AG08395 (cell line): ENCODE results near the gene ADSS2.
"Not testable (repeated sequence)": the region's sequence is repeated elsewhere in the genome, so short reads cannot be mapped to it uniquely, and the experiment has no call there.

Source experiments
- DNase-seq: peaks from one replicate; pipeline ENCODE4 v3.0.0; 2012; ENCODE audit warnings: mixed read lengths, low spot score

ADSS2 gene

DNA sequence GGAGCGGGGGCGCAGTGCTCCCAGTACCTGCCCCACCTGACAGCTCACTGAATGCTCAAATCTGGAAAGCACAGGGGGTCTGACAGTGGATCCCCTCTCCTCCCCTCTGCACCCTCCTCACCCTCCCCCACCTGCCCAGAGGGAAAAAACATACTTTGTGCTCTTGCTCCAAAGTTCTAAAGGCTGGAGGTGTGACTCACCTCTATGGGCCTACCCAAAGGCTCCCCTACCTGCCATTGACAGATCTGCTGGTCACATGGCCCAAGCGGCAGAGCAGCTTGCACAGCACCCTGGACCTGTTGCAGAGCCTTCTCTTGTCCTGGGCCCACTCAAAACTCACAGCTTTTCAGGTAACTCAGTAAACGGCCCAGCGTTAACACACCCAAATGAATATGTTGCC is 55.7 kb downstream of the ADSS2 start:
- DNase-seq, result no peak

DNA sequence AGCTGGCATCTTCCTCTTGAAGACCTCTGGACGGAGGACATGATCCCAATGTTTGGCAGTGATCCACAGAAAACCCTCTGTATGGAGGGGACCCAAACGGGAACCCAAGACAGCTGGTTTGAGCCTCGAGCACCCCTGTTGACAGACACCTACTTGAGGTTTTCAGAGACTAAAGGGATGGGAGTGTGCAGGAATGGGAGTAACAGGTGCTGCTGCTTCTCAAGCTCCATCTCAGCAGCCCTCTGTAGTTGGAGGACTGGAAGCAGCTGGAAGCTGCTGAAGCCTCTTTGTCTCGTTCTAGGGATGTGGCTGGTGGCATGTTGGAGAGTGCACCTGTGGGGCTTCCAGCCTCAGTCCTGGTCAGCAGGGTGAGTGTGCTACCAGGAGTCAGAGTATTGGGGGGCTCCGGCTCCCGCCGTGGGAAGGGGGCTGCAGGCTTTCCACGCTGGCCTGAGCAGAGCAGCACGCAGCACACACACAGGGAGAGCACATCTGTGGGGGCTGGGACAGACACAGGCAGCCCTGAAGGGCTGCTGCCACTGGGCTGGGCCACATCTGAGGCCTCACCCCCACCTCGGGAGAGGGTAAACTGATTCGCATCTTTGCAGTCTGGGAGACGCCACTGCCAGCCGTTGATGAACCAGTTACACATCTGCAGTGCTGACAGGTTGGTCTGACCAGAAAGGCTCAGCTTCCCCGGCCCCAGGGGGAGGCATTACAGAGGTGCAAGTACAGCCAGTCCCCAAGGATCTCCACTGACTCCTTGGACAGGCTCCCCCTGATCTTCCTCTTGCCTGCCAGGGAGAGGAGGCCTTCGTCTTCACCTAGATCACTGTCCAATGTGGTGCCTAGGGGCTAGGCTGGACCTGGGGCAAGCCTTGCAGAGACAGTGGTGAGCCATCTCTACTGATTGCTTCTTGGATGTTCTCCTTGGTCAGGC is 56.6 kb downstream of the ADSS2 start:
- no peak for DNase-seq

DNA sequence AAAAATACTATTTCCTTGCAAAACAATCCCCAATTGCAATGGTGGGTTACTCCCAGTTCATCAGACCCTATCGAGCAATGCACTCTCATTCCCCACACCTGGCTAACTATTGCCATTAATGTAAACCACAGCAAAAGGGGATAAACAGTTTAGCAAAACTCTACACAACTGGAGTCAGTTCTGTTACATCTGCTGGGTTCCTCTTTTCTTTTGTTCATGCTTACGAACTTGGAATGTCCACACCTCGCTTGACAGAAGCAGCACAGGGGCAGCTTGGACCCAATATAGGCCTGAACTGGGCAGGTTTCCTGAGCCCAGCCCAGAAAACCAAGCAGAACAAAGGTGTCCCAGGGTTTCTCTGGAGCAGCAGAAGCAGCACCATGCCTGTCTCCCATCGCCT is 57.4 kb downstream of the ADSS2 start:
- DNase-seq, result no peak

DNA sequence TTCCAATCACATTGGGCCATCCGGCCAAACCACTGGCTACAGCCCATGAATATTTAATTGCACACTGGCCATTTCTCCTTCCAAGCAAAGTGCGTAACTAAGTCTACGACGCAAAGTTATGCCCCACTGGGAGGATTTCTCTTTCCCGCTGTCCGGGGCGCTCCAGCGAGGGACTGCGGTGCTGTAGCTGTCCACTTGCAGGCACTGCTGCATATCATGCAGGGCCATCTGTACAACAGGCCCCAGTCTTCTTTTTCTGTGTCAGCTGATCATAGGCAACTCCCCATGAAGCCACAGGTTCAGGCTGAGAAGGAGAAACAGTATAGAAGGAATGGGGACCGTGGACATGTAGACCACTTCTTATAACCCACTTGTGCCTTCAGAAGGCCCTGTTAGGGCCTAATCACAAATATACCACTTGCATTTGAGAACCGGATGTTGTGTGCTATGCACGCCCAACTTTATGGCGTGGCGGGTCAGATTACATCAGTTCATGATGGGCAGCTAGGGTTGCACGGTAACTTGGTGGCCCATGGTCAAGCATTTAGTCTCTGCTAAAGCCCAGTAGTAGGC is 58.0 kb downstream of the ADSS2 start:
- no peak for DNase-seq

DNA sequence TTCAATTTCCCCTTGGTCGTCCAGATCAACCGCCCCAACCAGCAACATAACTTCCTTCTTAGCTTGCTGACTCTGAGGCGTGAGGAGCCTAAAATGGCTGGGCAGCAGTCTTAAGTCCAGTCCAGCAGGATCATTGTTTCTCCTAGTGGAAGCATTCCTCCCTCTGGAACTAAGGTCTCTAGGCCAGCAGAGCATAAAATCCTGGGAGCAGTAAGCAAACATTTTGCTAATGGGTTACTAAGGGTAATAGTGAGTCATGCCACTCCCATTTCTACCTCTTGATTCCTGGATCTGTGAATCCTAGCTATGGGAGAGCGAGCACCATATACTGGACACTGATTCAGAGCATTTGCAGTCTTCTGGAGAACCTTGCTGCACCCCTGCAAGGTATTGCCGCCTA is 59.9 kb downstream of the ADSS2 start:
- DNase-seq, result no peak

DNA sequence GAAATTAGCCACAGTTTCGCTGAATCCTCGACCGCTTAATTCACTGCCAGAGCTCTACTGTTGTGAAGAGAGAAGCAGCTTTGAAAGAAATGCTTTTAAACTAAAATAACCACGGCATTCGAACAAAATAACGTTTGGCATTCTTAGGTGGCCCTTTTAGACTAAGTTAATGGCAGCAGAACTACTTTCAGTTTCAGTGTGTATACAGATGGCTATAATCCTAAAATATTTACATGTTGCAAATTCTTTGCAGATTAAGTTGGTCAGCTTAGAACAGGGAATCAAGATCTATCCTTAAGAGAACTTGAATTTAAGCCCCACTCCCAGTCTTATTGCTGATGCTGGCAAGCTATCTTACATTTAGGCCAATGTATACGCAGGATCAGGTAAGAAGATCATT is 62.7 kb downstream of the ADSS2 start:
- DNase-seq, result no peak

DNA sequence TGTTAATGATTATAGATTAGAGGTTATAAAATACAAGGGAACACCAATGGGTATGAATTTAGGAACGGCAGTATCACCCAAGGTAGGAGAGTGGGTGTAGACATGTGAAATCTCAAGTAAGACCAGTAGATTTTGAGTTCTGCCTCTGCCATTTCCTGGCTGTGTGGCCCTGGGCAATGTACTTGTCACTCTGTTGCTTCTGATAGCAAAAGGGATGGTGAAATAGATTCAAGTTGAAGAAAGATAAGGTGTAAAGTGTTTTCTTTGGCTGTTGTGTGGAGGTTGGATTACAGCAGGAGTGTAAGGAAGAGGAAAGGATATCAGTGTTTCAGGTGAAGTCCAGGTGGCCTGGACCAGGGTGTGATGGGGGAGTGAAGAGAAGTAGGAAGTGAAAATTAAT is 64.3 kb downstream of the ADSS2 start:
- no peak for DNase-seq

DNA sequence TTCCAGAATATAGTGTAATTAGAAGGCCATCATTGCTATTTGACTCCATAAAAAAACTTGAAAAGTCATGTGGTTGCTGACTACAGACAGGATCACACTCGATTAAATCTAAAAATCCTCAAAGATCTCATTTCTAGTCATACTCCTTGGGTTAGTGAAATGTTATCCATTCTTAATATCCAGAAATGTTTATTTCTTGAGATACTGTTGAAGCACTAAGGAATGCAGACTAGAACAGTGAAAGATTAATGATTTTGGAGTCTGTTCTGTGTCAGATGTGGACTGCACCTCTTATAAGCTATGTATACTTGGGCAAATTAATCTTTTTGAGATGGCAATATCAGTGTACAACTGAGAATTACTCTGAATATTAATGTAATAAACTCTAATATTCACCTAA is 65.1 kb downstream of the ADSS2 start:
- DNase-seq, result no peak

DNA sequence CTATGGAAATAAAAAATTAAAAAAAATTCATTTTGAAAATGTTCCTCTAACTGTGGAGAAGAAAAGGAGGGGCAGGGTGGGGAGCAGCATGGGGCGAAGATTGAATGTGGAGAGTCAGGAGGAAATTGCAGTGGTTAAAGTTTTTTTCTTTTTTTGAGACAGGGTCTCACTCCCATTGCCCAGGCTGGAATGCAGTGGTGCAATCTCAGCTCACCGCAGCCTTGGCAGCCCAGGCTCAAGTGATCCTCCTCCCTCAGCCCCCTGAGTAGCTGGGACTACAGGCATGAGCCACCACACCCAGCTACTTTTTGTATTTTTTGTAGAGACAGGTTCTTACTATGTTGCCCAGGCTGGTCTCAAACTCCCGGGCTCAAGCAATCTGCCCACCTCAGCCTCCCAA is 67.6 kb downstream of the ADSS2 start:
- DNase-seq, result no peak

DNA sequence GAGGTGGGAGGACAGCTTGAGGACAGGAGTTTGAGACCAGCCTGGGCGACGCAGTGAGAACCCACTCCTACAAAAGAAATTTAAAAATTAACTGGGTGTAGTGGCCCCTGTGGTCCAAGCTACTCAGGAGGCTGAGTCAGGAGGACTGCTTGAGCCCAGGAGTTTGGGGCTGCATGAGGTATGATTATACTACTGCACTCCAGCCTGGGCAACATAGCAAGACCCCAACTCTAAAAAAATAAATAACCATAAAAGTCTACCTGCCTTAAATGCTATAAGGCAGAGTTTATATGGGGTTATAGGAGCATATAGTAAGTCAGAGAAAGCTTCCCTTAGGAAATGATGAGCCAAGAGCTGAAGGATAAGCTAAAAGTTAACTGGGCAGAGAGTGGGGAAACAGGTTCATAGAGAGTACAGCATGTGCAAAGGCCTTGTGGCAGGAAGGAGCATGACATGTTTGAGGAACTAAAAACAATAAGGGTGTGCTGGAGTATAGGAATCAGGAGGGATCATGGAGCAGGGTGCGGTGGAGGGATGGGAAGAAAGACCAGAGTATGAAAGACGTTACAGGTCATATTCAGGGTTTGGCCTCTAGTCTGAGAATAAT is 68.3 kb downstream of the ADSS2 start:
- DNase-seq, result no peak

DNA sequence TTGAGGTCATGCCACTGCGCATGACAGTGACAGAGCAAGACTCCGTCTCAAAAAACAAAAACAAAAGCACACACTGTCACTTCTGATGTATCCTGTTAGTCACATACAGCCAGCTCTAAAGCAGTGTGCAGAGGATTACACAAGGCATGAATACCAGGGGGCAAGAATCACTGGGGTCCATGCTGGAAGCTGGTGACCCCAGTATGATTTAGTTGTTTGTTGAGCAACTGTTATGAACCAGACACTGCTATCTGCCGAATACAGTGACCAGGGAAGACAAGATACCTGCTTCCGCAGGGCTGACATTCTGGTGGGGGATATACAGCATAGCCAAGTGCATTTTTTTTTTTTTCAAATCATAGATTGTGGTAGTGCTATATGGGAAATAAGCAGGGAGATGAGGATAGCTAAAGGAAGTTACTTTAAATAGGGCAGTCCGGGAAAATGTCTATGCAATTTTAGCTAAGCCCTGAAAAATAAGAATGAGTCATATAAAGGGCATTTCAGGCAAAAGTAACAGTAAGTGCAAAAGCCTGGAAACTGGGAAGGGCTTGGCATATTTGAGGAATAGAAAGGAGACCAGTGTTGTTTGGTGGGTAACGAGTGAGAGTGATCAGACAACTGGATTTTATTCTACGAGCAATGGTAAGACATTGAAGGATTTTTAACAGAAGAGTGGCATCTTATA is 69.7 kb downstream of the ADSS2 start:
- peak; percentile 56 for DNase-seq

DNA sequence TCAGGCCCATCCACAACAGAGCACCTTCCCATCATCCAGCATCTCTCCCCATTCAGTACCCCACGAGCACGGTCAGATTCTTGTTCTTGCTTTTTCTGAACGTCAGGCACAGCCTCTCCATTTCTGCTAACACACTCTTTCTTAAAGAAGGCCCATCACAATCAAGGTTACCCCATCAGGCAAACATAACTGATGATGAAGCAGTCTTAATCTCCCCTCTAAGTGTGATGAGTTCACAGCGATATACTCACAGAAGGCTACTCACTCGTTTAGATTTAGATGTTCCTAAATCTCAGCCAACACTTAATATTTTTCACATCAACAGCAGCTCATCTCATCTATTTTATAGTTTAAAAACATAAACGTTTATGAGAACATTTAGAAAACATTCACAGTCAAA is 75.6 kb downstream of the ADSS2 start:
- no peak for DNase-seq

DNA sequence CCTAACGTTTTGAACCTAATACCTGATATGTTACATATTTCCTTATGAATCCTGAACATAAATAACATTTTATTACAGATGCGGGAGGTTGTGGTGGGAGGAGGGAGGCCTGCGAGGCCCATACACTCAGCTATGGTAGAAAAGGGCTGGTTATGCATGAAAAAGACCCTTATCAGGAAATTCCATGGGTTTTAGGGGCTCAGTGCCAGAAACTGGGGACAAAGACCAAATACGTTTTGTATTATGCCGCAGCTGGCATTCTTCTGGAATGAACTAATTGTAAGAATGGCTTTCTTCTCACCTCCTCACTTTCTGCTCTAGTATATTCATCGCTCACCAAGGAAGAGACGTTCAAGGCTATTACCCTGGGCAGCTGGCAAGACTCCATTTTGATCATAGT is 76.7 kb downstream of the ADSS2 start:
- DNase-seq, result no peak

DNA sequence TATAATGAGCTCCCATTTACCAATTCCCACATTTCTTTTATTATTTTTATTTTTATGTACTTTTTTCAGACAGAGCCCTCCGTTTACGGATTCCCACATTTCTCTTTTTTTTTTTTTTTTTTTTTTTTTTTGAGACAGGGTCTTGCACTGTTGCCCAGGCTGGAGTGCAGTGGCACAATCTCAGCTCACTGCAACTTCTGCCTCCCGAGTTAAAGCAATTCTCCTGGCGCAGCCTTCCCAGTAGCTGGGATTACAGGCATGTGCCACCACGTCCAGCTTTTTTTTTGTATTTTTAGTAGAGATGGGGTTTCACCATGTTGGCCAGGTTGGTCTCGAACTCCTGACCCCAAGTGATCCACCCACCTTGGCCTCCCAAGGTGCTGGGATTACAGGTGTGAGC is 77.2 kb downstream of the ADSS2 start:
- not testable (repeated sequence) for DNase-seq

DNA sequence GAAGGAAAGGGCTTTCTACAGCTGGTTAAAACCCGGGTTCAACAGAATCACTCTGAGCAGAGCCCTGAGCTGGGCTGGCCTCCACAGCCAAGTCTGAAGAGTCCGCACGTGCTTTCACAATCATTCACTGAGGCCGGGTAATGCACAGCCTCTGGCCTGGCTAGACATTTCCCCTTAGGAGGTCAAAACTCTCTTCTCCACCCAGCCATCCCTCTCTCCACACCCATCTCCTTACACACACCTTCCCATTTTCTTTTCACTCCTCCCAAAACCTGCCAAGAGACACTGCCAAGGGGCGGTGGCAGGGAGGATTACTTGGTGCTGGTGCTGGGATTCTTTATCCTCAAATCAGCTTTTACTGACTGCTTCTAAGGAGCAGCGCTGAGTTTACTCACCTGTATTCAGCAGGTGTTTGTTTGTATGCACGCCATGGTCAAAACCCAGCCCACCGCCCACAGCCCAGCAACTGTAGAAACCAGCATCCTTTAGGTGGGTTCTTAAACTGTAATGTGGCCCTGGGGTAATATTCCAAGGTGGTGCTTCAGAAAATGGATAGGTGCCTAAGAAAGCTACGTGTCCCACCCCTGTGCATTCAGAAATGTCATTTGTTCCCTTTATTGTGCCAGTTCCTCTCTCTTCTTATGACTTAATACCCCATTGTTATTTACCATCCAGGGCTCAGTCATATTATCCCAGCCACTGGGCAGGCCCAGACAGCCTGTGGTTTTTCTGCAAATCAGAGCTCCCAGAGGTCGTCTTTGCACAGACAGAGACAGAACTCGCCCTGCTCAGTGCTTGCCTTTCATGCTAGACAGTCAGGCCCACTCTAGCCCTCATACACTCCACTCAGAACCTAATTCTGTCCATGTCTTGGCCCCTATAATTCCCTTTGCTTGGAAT is 80.2 kb downstream of the ADSS2 start:
- no peak for DNase-seq

DNA sequence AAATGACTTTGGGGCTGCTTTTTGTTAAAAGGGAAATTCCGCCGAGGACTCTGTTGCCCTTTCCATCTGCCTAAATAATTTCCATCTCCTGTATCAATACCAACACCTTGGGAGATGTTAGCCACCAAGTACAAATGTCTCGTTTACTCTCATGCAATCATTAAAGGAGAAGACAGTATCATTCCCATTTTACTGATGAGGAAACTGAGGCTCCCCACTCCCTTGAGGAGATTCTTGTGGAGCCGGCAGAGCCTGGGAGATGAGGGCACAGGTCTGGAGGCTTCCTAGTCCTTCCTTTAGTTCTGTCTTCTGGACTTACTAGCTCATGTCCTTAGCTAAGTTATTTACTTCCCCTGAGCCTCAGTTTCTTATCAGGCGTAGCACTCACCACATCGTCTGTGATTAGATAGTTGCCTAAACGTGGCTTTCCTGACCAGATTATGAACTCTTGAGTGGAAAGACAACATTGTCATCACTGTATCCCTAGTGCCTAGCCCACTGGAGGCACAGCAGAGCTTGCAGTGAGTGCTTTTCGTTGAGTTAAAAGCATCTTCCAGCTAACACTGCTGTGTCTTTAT is 81.6 kb downstream of the ADSS2 start:
- no peak for DNase-seq

DNA sequence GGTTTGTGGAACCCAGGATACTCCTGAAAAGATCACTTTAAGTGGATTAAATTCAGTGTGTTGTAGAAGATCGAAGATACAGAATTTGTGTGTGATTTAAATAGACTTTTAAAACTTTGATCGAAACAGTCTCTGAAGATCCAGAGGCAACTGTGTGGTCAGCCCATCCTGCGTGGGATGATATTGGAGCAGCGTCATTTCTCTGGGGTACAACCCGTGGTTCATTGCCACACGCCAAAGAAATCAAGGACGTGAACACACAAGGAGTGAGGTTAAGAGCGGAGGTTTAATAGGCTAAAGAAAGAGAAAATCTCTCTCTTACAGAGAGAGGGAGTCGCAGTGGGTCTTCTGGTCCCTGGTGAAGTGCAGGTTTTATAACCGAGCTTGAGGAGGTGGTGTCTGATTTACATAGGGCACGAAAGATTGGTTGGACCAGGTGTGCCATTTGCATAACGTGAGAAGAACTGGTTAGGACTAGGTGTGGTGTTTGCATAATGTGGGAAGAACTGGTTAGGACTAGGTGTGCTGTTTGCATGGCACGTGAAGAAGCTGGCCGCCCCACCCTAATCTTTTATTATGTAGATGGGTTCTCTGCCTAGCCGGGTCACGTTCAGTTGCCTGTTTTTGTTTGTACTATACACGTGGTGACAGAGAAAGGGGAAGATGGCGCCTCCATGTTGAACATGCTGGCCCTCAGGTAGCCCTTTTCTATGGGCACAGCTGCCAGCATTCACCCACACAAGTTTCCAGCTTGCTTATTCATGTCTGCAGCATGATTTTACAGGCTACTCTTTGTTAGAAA is 82.3 kb downstream of the ADSS2 start:
- no peak for DNase-seq

DNA sequence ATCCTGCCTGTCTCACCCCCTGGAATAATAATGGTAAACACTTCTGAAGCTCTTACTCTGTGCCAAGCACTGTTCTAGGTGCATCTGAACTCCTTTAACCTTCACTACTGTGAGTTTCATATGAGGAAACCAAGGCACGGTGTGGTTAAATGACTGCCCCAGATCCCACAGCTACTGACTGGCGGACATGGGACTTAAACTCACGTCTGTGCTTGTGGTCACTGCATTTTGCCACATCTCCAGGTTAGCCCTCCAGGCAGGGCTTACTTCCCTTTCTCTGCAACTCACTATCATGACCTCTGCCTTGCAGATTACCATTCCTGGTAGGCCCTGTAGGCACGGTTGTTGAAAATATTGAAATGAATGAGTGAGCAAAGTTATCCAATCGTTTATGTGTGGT is 83.4 kb downstream of the ADSS2 start:
- DNase-seq, result no peak

DNA sequence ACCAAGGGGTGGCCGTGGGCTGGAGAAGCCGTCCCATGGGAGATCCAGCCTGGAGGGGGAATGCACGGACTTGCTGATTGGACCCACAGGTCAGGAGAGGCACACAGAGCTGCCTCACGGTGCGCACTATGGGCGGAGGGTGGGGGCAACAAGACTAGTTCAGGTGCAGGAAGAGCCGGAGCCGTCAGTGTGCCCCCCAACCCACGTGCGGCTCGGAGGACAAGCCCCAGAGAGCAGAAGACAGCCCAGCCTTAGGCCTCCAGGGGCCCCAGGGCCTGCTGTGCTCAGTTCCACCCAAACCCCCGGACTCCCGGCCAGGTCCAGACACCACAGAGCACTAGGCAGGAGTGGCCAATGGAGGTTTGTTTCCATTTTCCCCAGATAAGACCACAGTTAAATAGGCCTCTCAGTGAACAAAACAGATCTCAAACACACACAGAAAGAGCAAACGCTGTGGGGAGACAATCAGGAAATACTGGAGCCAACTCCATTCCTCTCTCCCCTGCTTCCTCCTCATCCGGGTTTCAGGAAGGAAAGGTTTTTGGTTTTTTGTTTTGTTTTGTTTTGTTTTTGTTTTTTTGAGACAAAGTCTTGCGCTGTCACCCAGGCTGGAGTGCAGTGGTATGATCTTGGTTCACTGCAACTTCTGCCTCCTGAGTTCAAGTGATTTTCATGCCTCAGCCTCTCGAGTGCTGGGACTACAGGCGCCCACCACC is 84.2 kb downstream of the ADSS2 start:
- no peak for DNase-seq

DNA sequence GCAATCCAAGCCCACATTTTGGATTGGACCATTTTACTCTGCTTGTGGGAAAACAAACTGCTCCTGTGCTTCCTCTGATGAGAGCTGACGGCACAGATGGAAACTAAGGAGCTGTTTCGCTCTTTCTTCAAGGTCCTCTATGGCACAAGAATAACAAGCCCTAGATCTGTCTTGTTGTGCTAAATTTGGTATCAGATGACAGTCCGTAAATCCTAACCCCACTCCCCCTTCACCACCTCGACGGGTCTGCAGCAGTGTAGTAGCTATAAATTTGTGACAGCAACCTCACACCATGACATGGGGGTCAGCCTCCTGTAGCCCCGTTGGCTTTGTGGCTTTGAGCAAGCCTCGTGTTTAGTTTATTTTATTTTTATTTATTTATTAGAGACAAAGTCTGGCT is 85.9 kb downstream of the ADSS2 start:
- no peak for DNase-seq
